Globus pallidus (tissue), 1 donor: Measurements from ENCODE around the gene KCNRG.
"Not testable (repeated sequence)": the region's sequence is repeated elsewhere in the genome, so short reads cannot be mapped to it uniquely, and the experiment has no call there.

Source experiments
- DNase-seq: peaks from one replicate; pipeline ENCODE4 v3.0.0-alpha.2; 2015; ENCODE audit warnings: low spot score

KCNRG gene

DNA sequence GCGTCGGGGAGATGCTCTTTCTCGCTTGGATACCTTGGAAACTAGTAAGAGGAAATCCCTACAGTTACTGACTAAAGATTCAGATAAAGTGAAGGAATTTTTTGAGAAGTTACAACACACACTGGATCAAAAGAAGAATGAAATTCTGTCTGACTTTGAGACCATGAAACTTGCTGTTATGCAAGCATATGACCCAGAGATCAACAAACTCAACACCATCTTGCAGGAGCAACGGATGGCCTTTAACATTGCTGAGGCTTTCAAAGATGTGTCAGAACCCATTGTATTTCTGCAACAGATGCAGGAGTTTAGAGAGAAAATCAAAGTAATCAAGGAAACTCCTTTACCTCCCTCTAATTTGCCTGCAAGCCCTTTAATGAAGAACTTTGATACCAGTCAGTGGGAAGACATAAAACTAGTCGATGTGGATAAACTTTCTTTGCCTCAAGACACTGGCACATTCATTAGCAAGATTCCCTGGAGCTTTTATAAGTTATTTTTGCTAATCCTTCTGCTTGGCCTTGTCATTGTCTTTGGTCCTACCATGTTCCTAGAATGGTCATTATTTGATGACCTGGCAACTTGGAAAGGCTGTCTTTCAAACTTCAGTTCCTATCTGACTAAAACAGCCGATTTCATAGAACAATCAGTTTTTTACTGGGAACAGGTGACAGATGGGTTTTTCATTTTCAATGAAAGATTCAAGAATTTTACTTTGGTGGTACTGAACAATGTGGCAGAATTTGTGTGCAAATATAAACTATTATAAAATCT, 2.7 kb upstream of the KCNRG start:
- no peak for DNase-seq

GRCh38 chr13:50014386-50014785, 858 bp upstream of the KCNRG start:
- DNase-seq = no peak

DNA sequence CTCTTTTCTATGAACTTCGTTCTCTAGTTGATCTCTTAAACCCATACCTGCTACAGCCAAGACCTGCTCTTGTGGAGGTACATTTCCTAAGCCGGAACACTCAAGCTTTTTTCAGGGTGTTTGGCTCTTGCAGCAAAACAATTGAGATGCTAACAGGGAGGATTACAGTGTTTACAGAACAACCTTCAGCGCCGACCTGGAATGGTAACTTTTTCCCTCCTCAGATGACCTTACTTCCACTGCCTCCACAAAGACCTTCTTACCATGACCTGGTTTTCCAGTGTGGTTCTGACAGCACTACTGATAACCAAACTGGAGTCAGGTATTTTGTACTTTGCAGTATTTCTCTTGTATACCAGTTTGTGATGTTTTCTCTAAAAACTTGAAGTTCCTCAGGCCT, 506 bp downstream of the KCNRG start:
- DNase-seq = no peak

DNA sequence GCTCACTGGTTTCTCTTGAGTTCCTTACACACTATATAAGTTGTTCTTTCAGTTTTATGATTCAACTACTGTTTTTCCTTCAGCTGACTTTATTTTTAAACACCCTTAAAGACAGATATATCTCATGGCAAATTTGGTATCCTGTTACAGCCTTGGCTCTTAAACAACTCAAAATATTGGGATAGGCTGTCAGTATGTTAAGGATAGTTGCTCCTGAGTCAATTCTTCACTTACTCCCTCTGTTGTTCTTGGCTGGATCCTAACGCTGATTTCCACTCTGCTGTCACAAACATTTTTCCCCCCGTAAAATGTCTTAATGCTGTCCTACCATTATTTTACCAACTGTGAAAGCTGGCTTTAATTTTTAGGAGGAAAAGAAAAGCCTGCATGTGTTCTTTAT, 1.2 kb downstream of the KCNRG start:
- no peak for DNase-seq

GRCh38 chr13:50017819-50018218, 2.6 kb downstream of the KCNRG start:
- DNase-seq = no peak

DNA sequence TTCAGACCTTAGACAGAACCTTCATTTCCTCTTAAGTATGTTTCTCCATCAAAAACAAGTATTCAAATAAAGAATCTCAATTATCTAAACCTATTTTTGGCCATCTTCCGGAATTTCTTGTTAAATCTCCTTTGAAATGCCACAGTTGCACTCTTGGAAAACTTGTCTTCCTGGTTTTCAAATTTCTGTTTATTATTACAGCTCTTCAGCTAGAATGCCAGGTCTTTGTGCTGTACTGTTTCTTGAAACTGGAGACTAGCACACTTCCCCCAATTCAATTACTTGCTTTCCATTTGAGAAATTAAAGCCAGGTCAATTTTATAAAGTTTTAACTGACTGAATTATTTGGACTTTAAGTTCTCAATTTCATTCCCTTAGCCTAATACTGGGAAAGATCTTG, 10.2 kb downstream of the KCNRG start:
- no peak for DNase-seq

GRCh38 chr13:50026788-50027473, 11.7 kb downstream of the KCNRG start:
- no peak for DNase-seq

DNA sequence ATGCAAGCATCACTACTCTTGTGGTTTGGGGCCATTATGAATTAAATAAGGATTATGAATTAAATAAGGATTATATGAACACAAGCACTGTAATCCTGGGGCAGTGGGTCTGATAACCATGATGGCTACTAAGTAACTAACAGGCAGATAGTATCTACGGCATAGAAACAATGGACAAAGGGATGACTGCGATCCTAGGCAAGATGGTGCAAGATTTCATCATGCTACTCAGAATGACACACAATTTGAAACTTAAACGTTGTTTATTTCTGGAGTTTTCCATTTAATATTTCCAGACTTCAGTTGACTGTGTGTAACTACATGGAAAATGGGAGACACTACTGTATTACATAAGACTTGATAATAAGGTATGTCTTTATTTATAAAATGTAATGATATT, 15.1 kb downstream of the KCNRG start:
- no peak for DNase-seq

- no peak for DNase-seq
Measured at GRCh38 chr13:50033725-50034124, 18.5 kb downstream of the KCNRG start.

DNA sequence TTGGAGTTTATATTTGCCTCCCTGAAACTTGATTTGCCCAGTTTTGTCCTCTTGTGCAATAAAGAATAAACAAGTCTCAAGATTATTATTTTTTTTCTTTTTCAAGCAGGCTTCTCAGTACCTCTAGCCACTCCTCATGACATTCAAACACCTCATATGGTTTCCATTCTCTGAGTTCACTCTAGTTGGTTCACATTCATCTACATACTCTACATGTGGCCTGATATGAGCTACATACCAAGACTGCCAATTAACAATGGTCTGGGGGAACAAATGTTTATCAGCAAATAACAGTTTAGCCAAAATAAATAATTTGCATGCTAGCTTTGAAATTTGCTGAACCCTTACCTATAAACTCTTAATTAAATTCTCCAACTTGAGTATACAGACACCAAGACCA, 22.5 kb downstream of the KCNRG start:
- DNase-seq = no peak

GRCh38 chr13:50038266-50038665, 23.0 kb downstream of the KCNRG start:
- DNase-seq = no peak

GRCh38 chr13:50052478-50052877, 37.2 kb downstream of the KCNRG start:
- DNase-seq = no peak

DNA sequence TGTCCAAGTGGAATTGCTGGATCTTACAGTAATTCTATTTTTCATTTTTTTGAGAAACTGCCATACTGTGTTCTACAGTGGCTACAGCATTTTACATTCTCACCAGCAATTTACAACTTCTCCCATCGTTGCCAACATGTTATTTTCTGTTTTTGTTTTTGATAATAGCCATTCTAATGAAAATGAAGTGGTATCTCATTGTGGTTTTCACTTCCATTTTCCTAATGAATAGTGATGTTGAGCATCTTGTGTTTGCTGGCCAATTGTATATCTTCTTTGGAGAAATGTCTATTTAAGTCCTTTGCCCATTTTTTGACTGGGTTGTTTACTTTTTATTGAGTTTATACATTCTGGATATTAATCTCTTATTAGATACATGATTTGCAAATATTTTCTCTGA, 38.6 kb downstream of the KCNRG start:
- DNase-seq = no peak

GRCh38 chr13:50055454-50055853, 40.2 kb downstream of the KCNRG start:
- no peak for DNase-seq

DNA sequence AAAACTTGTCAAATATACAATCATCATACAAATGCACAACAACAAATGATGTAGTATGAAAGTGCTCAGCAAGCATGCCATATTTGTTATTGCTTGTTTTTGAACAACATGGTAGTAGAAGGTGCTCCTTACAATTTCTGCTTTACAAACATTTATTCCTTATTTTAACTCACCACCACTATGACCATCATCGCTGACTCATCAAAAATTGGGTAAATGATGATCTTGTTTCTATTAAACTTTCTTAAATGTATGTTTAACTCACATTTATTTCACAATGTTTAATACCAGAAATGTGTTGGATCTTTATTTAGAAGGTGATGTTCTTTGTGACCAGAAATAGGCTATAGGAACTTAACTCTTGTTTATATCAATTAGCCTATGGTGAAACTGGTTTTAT, 45.5 kb downstream of the KCNRG start:
- DNase-seq = no peak

GRCh38 chr13:50062336-50062735, 47.1 kb downstream of the KCNRG start:
- DNase-seq = not testable (repeated sequence)

DNA sequence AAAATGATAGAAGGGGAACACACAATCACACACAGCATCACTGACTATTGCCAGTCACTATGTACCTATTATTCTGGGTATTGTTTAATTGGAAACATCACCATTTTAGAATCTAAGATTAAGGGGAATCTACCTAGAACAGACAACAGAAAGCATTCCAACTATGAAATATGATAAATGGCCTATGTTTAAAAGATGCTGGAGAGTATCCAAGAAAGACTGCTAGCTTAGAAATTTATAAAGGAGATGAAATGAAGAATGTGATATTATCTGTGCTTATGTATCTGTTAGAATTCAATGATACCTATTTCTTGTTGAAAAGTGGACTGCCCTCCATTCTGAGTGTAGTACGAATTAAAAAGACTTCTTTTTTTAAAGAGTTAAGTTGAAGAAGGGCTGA, 50.5 kb downstream of the KCNRG start:
- no peak for DNase-seq

DNA sequence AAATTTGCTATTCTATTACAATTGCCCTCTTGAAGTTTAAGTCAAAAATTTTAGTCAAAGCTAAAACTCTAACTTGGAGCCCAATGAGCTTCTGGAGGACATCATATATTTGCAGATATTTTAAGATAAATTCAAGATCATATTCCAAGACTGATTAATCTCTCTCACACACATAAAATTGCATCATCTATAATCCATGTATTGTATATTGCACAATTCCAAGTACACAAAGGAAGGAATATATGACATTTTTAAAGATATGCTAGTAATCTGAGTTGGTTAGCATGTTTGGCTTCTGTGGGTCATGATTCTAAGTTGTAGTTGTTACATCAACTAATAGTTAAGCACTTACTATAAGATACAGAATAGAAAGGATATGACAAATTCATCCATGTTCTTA, 53.3 kb downstream of the KCNRG start:
- DNase-seq = no peak

GRCh38 chr13:50069261-50069660, 54.0 kb downstream of the KCNRG start:
- DNase-seq = no peak

DNA sequence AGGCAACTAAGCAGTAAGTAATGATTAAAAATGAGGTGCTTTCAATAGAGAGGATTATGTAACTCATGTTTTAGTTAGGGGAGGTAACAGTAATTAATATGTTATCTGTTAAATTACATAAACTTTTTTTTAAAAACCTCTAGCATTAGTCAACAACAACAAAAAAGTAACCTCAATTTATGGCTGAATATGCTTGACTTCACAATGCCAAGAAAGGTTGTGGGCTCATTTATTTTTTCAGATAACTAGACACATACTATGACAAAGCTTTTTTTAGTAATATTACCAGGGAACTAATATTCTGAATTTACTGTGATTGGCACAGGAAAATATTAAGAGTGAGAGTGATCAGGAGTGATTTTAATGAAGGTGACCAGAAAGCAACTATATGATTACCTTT, 54.9 kb downstream of the KCNRG start:
- DNase-seq = no peak
